ENCODE results near the gene CNTNAP2. TPM values are rescaled to one million over a fixed set of nuclear protein-coding genes. Genes with fewer than 3 reads are reported as not detected.

Gene CNTNAP2
- total RNA-seq, 1 experiment from 2014 or later: 64.5 TPM

GRCh38 chr7:148458263-148458662, 2341.7 kb downstream of the CNTNAP2 start:
- no peak overlapping the region for H2AK5ac ChIP-seq (ENCODE audit: insufficient read length, low read length)
- H3K4me2 ChIP-seq (ENCODE audit: insufficient read depth, insufficient read length, low read length): no peak overlapping the region
- H3K56ac ChIP-seq (ENCODE audit: insufficient read length, low read depth, low read length): no peak overlapping the region
- no peaks in the 10 kb centered on the region for H3K79me2 ChIP-seq (ENCODE audit: insufficient read depth, low read length)
- H3K27me3 ChIP-seq (ENCODE audit: insufficient read depth, low read length): no peaks in the 10 kb centered on the region
- no peak overlapping the region for H2BK12ac ChIP-seq (ENCODE audit: insufficient read length, low read depth, low read length)
- H4K20me1 ChIP-seq (ENCODE audit: control insufficient read depth, insufficient read depth, insufficient read length): no peaks in the 10 kb centered on the region
- no peak overlapping the region for H4K91ac ChIP-seq (ENCODE audit: insufficient read length, low read depth, low read length)
- H3K4me1 Mint-ChIP-seq: peaks cover 7% of the 10 kb centered on the region in 2 experiments
- no peak overlapping the region for H4K5ac ChIP-seq (ENCODE audit: insufficient read length, low read depth, low read length)
- TF ChIP-seq CTCF (conservative IDR thresholded peaks at IDR 0.05): no peak
- no peak overlapping the region for H2BK5ac ChIP-seq (ENCODE audit: insufficient read length, low read length)
- no peak overlapping the region for H3K14ac ChIP-seq (ENCODE audit: insufficient read depth, low read length)
- no peaks in the 10 kb centered on the region for H3K4me1 ChIP-seq (ENCODE audit: insufficient read depth, low read length)
- H3K27ac ChIP-seq (ENCODE audit: insufficient read length, low read depth, low read length): no peak overlapping the region
- no peak overlapping the region for H3T11ph ChIP-seq (ENCODE audit: low read length)
- H2BK120ac ChIP-seq (ENCODE audit: low read depth, low read length, poor library complexity, severe bottlenecking): no peak overlapping the region
- no peak overlapping the region for H3K4ac ChIP-seq (ENCODE audit: low read depth, low read length)
- H3K27ac Mint-ChIP-seq: no peak overlapping the region
- H4K8ac ChIP-seq (replicated peaks; ENCODE audit: insufficient read length, low read depth, low read length): no peak overlapping the region
- H3K23ac ChIP-seq (ENCODE audit: insufficient read length, low read depth, low read length): no peak overlapping the region
- no peak for DNase-seq
- H3K4me3 Mint-ChIP-seq: no peak overlapping the region
- peaks cover 0 to 13% (median 3%) of the 10 kb centered on the region in 3 experiments; a peak in 5 of 7 replicates for H3K36me3 Mint-ChIP-seq (ENCODE audit: insufficient read depth in 1 of 3, low read depth in 3 of 3)
- H2BK15ac ChIP-seq (ENCODE audit: low read depth, low read length): no peak overlapping the region
- no peak overlapping the region for H2AFZ ChIP-seq (ENCODE audit: low read length)
- H3K18ac ChIP-seq (ENCODE audit: insufficient read length, low read depth, low read length): no peak overlapping the region
- H2BK20ac ChIP-seq (ENCODE audit: low read depth, low read length, poor library complexity, severe bottlenecking): no peak overlapping the region
- H3K23me2 ChIP-seq (ENCODE audit: insufficient read length, low read depth, low read length, poor library complexity, severe bottlenecking): peaks cover 2% of the 10 kb centered on the region
- H3K27me3 Mint-ChIP-seq (ENCODE audit: low read depth): no peaks in the 10 kb centered on the region; the same call in 1 of the 2 replicates
- H3K9me3 Mint-ChIP-seq: peaks cover 11 to 15% of the 10 kb centered on the region in 2 experiments
- H3K9ac ChIP-seq (ENCODE audit: extremely low read depth, insufficient read length, low read length): no peak overlapping the region
- H3K9me3 ChIP-seq (ENCODE audit: control insufficient read depth, low read depth, low read length): no peaks in the 10 kb centered on the region
- no peaks in the 10 kb centered on the region for H3K79me1 ChIP-seq (ENCODE audit: insufficient read depth, low read depth, low read length, poor library complexity, severe bottlenecking)
